GM21381 (cell line): ENCODE measurements around the gene REPIN1.

Source experiments
- ATAC-seq: cut with Tn5 transposase; IDR thresholded peaks from one replicate; pipeline ENCODE4 v1.9.1; 2021; ENCODE audit warnings: mild to moderate bottlenecking, moderate library complexity; ENCODE audit not compliant: unreplicated experiment

Gene REPIN1

DNA sequence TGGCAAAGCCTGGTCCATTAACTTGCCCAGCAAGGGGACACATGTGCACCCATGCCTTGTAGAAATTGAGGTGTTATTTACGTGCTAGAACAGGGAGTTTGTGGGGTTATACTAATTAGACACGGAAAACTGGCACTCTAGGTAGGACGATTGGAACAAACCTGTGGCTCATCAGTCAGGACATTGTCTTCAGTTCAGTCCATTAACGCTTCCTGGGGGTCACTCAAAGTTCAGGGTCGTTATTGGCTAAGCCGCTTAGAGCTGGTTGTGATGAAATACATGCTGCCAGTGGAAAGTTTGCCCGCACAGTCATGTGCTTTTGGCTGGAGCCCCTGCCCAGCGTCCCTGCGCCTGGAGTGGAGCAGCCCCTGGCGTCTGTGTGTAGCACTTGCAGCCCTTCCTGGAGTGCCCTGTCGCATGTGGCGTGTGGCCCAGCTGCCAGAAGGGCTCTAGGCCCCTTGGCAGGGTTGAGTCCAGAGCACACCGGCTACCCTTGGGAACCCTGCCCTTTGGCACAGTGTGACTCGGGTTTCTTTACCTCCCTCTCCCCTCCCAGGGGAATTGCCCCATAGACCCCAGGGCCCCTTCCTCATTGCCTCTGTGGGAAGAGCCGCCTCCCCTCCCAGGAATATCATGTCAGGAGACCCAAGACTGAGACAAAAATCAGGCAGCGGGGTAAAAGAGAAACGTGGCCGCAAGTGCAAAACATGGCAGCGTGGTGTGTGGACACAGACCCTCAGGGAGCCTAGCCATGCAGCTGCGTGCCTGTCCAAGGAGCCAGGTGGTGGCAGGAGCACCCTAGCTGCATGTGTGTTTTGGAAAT is 20.3 kb downstream of the REPIN1 start:
- no peak for ATAC-seq

DNA sequence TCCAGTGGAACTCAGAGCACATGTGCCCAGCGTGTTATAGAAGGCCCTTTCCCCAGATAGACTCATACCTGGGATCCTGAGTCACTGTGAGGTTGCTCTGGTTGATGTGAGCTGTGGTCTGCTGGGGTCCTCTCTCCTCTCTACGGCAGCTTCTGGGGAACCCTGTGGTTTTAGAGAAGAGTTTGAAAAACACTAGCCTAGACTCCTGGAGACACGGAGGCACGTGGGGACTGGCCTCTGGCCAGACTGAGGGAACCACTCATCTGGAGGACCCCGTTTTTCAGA is 20.9 kb downstream of the REPIN1 start:
- no peak for ATAC-seq

DNA sequence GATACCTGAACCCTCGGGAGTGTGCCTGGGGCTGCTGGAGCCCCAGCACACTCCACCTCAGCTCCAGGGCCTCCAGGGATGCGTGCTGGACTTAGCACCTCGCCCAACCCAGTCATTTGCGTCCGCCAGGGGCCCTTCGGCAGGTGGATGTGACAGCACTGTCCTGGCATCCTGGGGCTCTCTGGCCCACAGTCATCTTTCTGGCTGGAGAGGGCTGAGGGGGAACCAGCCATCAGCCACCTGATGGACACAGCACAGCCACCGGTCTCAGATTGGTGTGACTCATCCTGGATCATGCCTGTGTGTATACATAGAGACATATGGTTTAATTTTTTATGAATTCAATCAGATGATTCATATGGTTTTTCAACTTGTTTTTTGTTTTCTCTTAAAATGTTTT is 21.6 kb downstream of the REPIN1 start:
- no peak for ATAC-seq

DNA sequence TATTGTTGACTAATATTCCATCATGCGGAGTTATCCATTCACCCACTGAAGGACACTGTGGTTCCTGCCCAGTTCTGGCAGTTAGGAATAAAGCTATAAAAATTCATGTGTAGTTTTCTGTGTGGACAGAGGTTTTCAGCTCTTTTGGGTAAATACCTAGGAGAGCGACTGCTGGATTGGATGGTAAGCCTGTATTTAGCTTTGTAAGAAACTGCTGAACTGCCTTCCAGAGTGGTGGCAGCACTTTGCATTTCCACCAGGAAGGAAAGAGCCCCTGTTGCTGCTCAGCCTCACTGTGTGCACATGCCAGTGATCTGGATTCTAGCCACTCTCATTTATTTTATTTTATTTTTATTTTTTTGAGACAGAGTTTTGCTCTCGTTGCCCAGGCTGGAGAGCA is 24.7 kb downstream of the REPIN1 start:
- ATAC-seq = no peak

DNA sequence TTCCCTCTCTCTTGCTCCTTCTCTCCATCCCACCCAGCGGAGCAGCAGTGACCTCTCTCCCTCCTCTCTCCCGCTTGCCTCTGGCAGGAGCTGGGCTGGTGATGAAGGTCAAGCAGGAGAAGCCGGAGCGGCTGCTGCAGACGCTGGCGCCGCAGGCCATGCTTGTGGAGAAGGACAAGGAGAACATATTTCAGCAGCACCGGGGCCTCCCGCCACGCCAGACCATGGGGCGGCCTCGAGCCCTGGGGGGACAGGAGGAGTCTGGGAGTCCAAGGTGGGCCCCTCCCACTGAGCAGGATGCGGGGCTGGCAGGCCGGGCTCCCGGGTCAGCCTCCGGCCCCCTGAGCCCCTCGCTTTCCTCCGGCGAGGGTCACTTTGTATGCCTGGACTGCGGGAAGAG is 27.8 kb downstream of the REPIN1 start:
- no peak for ATAC-seq

DNA sequence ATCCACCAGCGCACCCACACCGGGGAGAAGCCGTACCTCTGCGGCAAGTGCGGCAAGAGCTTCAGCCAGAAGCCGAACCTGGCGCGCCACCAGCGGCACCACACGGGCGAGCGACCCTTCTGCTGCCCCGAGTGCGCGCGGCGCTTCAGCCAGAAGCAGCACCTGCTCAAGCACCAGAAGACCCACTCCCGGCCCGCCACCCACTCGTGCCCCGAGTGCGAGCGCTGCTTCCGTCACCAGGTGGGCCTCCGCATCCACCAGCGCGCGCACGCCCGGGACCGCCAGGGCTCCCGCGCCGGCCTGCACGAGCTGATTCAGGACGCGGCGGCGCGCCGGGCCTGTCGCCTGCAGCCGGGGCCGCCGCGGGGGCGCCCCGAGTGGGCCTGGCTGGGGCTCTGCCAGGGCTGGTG is 28.2 kb downstream of the REPIN1 start:
- ATAC-seq = no peak

DNA sequence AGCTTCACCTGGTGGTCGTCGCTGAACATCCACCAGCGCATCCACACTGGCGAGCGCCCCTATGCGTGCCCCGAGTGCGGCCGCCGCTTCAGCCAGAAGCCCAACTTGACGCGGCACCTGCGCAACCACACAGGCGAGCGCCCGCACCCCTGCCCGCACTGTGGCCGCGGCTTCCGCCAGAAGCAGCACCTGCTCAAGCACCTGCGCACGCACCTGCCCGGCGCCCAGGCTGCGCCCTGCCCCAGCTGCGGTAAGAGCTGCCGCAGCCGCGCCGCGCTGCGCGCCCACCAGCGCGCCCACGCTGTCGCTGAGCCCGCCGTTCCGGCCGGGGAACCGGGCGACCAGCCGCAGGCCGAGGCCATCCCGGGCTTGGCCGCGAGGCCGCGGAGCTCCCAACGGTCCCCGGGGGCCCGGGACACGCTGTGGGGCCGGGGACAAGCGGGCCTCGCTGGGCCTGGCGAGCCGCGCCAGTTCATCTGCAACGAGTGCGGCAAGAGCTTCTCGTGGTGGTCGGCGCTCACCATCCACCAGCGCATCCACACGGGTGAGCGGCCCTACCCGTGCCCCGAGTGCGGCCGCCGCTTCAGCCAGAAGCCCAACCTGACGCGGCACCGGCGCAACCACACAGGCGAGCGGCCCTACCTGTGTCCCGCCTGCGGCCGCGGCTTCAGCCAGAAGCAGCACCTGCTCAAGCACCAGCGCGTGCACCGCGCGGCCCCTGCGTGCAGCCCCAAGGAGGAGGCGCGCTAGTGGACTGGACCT is 28.9 kb downstream of the REPIN1 start:
- ATAC-seq = no peak

DNA sequence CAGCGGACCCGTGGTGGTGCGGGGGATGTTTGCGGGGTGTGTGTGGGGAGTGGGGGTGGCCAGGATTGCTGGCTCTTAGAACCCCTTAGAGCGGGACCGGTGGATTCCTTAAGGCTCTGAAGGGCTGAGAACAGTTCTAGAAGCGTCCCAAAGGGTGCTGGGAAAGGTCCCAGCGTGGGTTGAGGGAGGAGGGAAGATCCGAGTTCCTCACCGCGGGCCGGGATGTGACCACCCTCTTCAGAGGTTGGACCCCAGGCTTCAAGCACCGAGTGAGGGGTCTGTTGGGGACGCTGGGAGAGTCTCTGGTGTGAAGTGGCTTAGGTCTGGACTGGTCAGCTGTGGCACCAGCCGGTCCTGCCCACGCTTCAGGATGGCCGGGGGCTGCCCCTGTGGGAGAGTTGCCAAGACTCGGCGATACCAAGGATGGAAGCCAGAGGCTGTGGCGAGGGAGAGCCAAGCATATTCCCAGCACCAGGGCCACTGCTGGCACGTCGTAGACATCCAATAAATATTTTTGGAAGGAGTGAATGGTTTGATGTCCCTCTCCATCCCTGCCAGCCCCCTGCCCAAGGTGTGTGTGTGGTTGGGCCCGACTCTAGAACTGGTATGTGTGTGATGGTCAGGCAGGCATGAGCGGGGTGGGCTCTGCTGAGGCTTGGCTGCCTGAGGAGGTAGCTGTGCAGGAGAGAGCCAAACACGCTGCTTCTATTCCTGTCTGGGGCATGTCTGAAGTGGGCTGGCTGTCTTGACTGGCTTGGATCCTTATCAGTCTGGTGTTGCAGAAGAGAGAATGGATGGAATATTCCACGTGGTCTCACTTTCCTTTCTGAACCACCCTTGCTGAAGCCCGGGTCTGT is 29.7 kb downstream of the REPIN1 start:
- ATAC-seq = no peak

DNA sequence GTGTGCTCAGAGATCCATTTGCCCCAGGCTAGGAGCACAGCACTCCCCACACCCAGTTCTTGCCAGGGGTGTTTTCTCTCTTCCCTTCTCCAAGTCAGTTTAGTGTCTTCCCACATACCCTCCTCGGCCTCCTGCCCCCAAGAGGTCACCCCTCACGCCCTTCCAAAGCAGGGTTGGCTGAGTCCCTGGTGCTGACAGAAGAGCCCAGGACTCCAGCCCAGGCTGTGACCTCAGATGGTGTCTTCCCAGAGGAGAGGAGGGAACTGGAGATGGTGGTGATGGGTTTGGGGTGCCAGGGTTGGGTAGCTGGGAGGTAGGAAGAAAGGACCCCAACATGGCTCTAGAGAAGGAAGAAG is 30.3 kb downstream of the REPIN1 start:
- no peak for ATAC-seq

DNA sequence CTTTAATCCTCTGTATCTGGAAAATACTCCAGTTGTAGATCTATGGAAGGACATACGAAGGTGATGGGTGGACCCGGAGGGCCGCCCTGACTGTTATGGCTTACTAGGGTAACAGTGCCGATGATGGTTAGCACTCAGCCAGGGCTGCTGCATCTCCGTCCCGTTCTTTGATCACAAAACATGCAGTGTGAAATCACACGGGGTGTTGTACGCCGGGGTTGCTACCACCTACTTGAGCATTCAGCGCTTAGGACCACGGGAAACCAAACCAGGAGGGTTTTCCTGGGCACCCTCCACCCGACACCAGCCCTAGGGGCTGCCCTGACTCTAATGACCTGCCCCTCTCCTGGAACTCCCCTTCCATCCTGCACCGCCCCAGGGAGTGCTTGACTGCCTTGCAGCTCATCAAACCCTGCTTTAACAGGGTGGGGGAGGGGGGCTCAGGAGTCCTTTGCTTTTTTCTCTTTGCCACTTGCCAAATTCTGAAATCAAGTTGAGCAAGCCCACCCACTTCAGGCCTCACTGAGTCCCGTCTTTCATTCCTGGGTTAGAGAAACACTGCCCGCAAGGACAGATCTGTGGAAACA is 30.9 kb downstream of the REPIN1 start:
- ATAC-seq = no peak

DNA sequence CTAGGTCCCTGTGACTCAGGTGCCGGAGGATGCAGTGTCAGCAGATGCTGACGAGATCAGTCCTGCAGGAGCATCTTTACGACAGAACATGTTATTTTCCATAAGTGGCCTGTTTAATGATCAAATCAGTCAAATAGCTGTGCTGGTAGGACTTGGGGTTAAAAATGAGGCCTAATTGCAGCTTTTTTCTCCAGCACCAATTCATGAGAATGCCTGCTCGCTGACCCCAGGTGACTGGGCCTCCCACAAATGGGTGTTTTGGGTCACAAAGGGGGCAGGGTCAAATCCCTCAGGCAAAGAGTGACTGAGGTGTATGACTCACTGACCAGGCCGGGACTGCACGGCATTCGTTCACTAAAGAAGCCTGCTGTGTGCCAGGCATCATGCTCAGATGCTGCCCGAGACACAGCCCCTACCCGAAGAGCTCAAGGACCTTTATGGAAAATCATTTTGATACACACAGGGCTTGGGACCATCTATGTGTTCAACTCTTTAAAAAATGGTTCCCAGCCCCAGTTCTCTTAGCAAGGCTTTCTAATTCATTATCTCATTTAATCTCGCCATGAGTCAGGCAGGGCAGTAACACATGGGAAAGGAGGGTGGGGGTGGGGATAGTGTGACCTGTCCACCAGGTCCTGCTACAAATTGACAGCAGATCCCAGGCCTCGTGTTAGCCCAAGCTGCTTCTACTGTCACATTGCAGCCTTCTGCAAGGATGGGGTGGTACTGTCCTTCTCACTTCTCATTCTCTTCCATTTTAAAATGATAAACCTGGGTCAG is 31.6 kb downstream of the REPIN1 start:
- no peak for ATAC-seq

DNA sequence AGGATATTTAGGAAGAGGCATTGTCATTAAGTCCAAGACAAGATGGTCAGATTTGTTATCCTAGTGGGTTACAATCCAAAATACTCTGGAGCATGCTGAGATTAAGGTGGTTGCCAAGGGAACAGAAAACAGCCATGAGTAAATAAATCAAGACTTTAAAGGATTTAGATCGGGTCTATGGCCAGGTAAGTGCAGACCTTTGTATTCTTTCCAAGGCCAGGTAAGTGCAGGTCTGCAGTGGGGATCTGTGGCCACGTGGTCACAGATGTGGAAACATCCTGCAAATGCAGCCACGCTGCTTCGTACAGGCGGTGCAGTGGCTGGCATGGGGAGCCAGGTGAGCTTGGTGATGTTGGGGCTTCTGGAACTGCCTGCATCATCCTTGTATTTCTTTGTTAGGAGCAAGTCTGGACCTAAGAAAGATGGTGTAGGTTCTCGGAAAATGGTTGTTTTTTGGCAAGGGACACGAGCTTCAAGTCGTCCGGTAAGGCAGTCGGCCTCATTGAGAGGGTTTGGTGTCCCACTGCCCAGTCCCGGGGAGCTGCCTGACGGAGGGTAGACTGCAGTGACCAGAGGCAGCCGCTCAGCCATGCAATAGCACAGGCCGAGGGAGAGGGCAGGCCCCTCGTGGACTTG is 32.3 kb downstream of the REPIN1 start:
- no peak for ATAC-seq

DNA sequence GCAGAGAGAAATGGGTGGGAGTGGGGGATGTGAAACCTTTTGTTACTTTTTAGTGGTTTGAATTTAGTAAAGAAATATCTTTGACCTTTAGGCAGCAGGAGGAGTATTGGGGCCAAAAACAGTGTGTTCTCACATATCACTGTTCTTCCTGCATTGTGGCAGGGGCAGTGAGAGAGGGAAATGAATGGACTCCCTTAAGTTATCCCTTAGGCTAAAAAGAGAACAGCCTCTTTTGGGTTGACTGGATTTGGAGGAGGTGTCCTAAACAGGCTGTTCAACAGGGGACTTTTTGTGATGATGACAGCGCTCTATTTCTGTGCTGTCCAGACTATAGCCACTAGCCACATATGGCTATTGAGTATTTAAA is 32.8 kb downstream of the REPIN1 start:
- ATAC-seq = no peak

DNA sequence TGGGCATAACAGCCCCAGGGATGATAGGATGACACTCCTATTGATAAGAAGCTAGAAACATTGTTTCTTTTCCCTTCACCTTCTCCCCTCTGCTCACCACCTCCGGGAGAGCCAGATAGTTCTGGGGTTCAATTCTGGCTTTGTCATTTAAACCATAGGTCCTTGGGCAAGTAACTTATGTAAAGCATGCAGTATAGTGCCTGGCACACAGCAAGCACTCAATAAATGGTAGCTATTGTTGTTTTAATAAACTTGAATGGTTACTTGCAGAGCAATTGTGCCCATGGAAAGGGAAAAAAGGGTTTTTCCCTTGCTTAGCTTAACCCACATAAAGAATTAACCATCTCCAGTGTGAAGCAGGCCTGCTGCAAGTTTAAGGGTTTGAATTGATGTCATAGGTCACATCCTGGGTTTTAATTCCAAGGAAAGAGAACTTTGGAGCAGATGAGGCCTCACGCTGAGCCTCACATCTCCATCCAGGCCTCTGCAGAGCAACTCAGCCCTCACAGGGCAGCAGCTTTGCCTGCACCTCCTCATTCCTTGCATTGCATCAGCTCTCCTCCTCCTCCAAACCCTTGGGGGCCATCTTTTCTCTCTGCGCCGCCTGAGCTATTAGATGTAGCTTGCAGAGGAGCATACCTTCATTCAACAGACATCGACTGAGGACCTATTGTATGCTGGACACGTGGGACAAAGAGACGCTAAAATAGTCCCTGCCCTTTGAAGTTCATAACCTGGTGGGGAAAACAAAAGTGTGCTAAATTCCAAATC is 33.4 kb downstream of the REPIN1 start:
- no peak for ATAC-seq

DNA sequence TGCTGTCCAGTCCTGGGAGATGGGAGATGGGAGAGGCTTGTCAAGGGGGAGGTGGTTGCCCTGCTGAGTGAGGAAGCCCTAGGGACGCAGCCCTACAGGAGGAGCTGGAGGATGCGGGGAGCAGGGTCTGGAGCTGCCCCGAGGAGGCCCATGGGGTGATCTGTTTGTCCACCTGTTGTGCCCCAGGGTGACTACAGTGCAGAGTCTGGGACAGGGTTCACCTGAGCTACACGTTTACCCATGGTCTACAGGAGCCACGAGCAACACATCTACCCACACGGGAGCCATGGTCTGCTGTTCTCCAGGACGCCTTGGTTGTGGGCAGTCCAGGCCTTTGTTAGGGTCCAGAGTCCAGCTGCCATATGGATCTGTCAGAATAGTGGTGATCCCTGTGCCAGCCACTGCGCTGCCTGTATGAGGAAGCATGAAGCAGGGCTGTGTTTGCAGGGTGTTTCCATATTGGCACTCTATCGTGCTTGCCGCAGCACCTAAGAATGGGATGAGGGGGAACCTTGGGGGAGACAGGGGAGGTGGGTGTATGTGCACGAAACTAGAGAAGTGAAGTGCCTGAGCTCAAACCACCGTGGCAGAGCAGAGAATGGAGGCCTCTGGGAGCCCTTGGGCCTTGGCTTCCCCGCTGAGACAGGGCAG is 34.2 kb downstream of the REPIN1 start:
- ATAC-seq = no peak

DNA sequence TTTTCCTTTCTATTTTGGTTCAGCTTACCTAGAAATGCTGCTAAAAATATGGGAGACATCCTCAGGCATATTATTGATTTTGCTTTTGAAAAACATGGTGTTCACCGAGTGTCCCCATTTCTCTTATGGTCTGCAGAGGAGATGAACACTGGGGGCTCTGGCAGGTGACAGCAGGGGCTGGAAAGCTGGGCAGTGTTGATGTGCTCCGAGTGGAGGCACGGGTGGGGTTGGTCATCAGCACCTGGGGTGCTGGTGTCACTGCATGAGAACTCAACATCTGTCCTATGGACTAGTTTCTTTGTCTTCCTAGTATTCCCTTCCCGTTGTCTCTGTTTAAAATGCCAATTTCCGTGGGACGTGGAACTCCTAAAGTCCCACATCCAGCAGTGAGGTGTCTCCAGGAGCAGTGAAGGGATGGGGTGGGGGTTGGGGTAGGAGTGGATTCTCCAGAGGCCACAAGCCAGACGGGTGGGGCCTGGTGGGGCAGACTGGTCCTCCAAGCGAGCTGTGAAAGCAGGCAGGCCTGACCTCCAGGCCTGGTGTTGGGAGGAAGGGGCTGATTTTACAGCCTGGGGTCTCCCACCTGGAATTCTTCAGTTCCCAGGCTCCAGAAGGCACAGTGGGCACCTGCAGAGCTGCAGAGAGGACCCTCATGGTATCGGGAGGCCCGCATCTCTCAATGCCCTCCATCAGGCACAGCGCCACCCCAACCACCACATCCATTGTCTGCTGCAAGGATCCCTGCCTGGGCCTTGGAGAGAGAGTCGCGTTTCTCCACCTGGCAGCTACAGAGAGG is 35.0 kb downstream of the REPIN1 start:
- ATAC-seq = no peak

DNA sequence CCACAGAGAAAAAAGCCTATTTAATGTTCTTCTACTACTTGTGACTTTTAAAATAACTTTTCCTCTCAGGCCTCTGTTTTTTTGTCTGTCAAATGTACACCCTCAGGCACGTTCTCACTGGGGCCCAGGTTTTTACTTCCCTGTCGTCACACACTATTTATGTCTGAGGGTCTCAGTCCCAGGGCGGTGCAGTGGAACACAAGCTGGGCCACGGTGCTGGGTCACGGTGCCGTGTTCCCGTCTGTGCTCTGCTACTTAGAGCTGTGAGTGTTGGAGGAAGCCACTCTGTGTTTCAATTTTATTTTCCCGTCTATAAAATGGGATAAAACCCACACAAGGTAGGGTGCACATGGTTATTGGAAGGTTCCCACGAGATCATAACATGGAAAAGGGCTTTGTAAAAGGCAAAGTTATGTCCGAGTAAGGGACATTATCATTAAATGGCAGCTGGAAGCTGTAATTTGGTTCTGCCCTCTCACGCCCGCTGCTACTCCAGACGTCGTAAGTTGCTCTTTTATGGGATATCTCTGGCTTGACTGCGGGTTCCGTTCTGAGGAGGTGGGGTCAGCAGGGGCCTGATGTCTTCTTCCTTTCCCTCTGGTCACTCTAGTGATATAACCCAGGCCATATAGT is 35.7 kb downstream of the REPIN1 start:
- no peak for ATAC-seq
